HepG2 (cell line): ENCODE measurements around the gene FITM1. TPM values are rescaled to one million over a fixed set of nuclear protein-coding genes. Genes with fewer than 3 reads are reported as not detected.

Experiments used
- ATF7 ChIP-seq, 2 experiments: fragments of 450-650 bp in 1 of 2; sonication (generic) in 1 of 2; formaldehyde crosslinking in 1 of 2; IDR thresholded peaks; 2 replicates each; pipeline versions ENCODE4 v1.4.0 to v1.6.1; 2016 to 2020; ENCODE audit warnings: antibody characterized with exemption in 1 of 2, mild to moderate bottlenecking in 1 of 2, missing genetic modification reagents in 1 of 2
- CBFB ChIP-seq: sonication (generic); formaldehyde crosslinking; IDR thresholded peaks from 2 replicates; pipeline ENCODE4 v1.4.0; 2020; ENCODE audit warnings: missing genetic modification reagents
- CEBPB ChIP-seq: IDR thresholded peaks from 2 replicates; pipeline ENCODE4 v1.6.1; 2011; ENCODE audit warnings: low read depth, low read length, improper control_type of control experiment, borderline replicate concordance
- CHD4 ChIP-seq: fragments of 200-600 bp; sonication (generic); IDR thresholded peaks from 2 replicates; pipeline ENCODE4 v1.7.0; 2017; ENCODE audit warnings: mild to moderate bottlenecking, low read length, borderline replicate concordance
- FOXC1 ChIP-seq: sonication (generic); formaldehyde crosslinking; IDR thresholded peaks from 2 replicates; pipeline ENCODE4 v1.8.0; 2022; ENCODE audit warnings: mild to moderate bottlenecking, missing genetic modification reagents, borderline replicate concordance
- HNRNPLL ChIP-seq: fragments of 200-400 bp; formaldehyde crosslinking; IDR thresholded peaks from 2 replicates; pipeline ENCODE4 v1.6.1; 2017; ENCODE audit warnings: mild to moderate bottlenecking, low read depth, low read length; ENCODE audit not compliant: poor library complexity, severe bottlenecking
- IKZF5 ChIP-seq: IDR thresholded peaks from 2 replicates; pipeline ENCODE4 v1.6.1; 2018; ENCODE audit warnings: missing genetic modification reagents, mild to moderate bottlenecking, missing compliant biosample characterization
- KAT2B ChIP-seq: fragments of 150-350 bp; IDR thresholded peaks from 2 replicates; pipeline ENCODE4 v1.6.1; 2014; ENCODE audit warnings: low read depth, low read length, borderline replicate concordance
- KDM6A ChIP-seq: IDR thresholded peaks from 2 replicates; pipeline ENCODE4 v1.6.1; 2016; ENCODE audit warnings: low read depth
- KLF15 ChIP-seq: sonication (generic); formaldehyde crosslinking; IDR thresholded peaks from 2 replicates; pipeline ENCODE4 v1.8.1; 2023; ENCODE audit warnings: borderline replicate concordance, mild to moderate bottlenecking, inconsistent platforms, missing genetic modification reagents, mixed read lengths
- MTA1 ChIP-seq: sonication (generic); formaldehyde crosslinking; IDR thresholded peaks from 2 replicates; pipeline ENCODE4 v1.4.0; 2020; ENCODE audit warnings: missing genetic modification reagents, mild to moderate bottlenecking, borderline replicate concordance
- MYC ChIP-seq: sonication (generic); formaldehyde crosslinking; IDR thresholded peaks from 2 replicates; pipeline ENCODE4 v1.9.0; 2021; ENCODE audit warnings: missing genetic modification reagents, borderline replicate concordance
- PHB2 ChIP-seq: fragments of 450-650 bp; IDR thresholded peaks from 2 replicates; pipeline ENCODE4 v1.6.1; 2018; ENCODE audit not compliant: partially characterized antibody
- POLR2A ChIP-seq, 2 experiments: IDR thresholded peaks; 2 replicates each; pipeline ENCODE4 v1.6.1; 2011; ENCODE audit warnings: low read depth in 2 of 2, low read length in 2 of 2, mild to moderate bottlenecking in 1 of 2, moderate library complexity in 1 of 2; ENCODE audit not compliant: insufficient read depth in 1 of 2
- SIX4 ChIP-seq: sonication (generic); formaldehyde crosslinking; IDR thresholded peaks from 2 replicates; pipeline ENCODE4 v1.4.0; 2020; ENCODE audit warnings: missing genetic modification reagents
- TARDBP ChIP-seq: sonication (generic); formaldehyde crosslinking; IDR thresholded peaks from 2 replicates; pipeline ENCODE4 v1.8.0; 2022; ENCODE audit warnings: mild to moderate bottlenecking, missing genetic modification reagents
- TFDP1 ChIP-seq: IDR thresholded peaks from 2 replicates; pipeline ENCODE4 v1.6.1; 2016; ENCODE audit warnings: missing compliant biosample characterization, missing genetic modification reagents, borderline replicate concordance
- ZGPAT ChIP-seq: IDR thresholded peaks from 2 replicates; pipeline ENCODE4 v1.6.1; 2016; ENCODE audit warnings: mild to moderate bottlenecking
- ZMAT5 ChIP-seq: sonication (generic); formaldehyde crosslinking; IDR thresholded peaks from 2 replicates; pipeline ENCODE4 v1.5.0; 2020; ENCODE audit warnings: mild to moderate bottlenecking, low read depth, missing genetic modification reagents, borderline replicate concordance
- ZNF3 ChIP-seq: IDR thresholded peaks from 2 replicates; pipeline ENCODE4 v1.7.0; 2017; ENCODE audit warnings: inconsistent platforms
- ZNF451 ChIP-seq: sonication (generic); formaldehyde crosslinking; IDR thresholded peaks from 2 replicates; pipeline ENCODE4 v1.5.0; 2020; ENCODE audit warnings: mild to moderate bottlenecking, missing genetic modification reagents
- ZNF577 ChIP-seq: sonication (generic); formaldehyde crosslinking; IDR thresholded peaks from 2 replicates; pipeline ENCODE4 v1.4.0; 2020; ENCODE audit warnings: mild to moderate bottlenecking, low read depth, missing genetic modification reagents, borderline replicate concordance
- ZNF749 ChIP-seq: sonication (generic); formaldehyde crosslinking; IDR thresholded peaks from 2 replicates; pipeline ENCODE4 v1.8.0; 2022; ENCODE audit warnings: mild to moderate bottlenecking, missing genetic modification reagents, moderate library complexity, borderline replicate concordance
- ZNF816 ChIP-seq: sonication (generic); formaldehyde crosslinking; IDR thresholded peaks from 2 replicates; pipeline ENCODE4 v1.8.0; 2022; ENCODE audit warnings: missing genetic modification reagents, mild to moderate bottlenecking, borderline replicate concordance
- ZSCAN9 ChIP-seq: IDR thresholded peaks from 2 replicates; pipeline ENCODE4 v1.6.1; 2016; ENCODE audit warnings: borderline replicate concordance
- polyA plus RNA-seq, 8 experiments: library from polyadenylated mRNA; depleted of rRNA in 3 of 8; stranded (reverse) in 7 of 8; unstranded in 1 of 8; fragments of >200 nt; fragmentation: Illumina TruSeq in 4 of 8; extraction: Trizol in 4 of 8; gene quantifications; 2 replicates each; pipeline versions ENCODE4 v1.2.1 to v1.2.3, GENCODE V29; 2011 to 2016; ENCODE audit warnings: low read depth in 4 of 8, missing spikeins in 1 of 8, mixed read lengths in 1 of 8; ENCODE audit not compliant: insufficient read depth in 1 of 8
- total RNA-seq, 5 experiments: library from RNA; depleted of rRNA; stranded (reverse); fragments of >200 nt; fragmentation: Illumina TruSeq; extraction: Trizol; gene quantifications; 2 replicates each; pipeline ENCODE4 v1.2.3, GENCODE V29; 2016; ENCODE audit warnings: low read depth in 1 of 5
- TF ChIP-seq, protein P1 (sequence below): sonication (generic); formaldehyde crosslinking; IDR thresholded peaks from 2 replicates; pipeline ENCODE4 v1.5.0; 2020; ENCODE audit warnings: missing genetic modification reagents

FITM1 gene
- total and polyA plus RNA-seq, 2 of the 13 experiments (the other 11 are each of a cell fraction or from before 2014, with no cell fraction given): 2.7 to 5.8 TPM

DNA sequence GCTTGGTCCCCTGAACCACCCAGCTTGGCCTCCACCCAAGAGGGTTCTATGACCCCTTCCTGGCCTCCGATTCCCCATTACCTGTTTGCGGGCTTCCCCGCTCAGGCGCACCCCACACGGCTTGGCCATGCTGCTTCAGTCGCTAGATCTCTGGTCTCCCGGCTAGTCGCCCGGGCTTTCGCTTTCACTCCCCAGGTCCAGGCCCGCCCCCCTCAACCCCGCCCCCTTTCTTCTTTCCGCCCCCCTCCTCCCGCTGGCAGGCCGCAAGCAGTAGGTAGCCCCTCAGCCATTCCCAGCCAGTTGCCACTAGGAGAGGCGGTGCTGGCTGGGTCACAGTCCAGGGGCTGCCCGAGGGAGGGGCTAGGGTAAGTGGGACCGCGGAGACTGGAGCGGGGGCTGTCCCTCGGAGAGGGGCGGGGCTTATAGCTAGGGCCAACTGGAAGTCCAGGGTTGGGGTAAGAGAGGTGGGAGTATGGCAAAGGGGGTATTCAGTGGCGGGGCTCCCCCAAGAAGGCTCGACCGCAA, 16.1 kb downstream of the FITM1 start, which contains the start of gene PSME2 (continued):
- TF ChIP-seq PHB2: no peak
- TF ChIP-seq MTA1: peak; percentile 86; the same call in 1 of the 2 replicates
- peak; percentile 47; the same call in 1 of the 2 replicates for TF ChIP-seq TFDP1 (CRISPR knock-in tag)
- TF ChIP-seq ZSCAN9 (CRISPR knock-in tag): peak; percentile 50; the same call in 1 of the 2 replicates
- TF ChIP-seq ATF7 (IDR thresholded peaks at IDR 0.05): no peak
- TF ChIP-seq ATF7 (CRISPR knock-in tag; IDR thresholded peaks at IDR 0.05): no peak
- TF ChIP-seq CEBPB: no peak
- TF ChIP-seq ZNF577: no peak
- peak; percentile 59; the same call in 1 of the 2 replicates for TF ChIP-seq MYC
- peak; percentile 64; the same call in 1 of the 2 replicates for TF ChIP-seq KDM6A (CRISPR knock-in tag)
- peak; percentile 89; the same call in 1 of the 2 replicates for TF ChIP-seq ZGPAT
- TF ChIP-seq FOXC1 (CRISPR knock-in tag): no peak
- peak; percentile 13; the same call in 1 of the 2 replicates for TF ChIP-seq SIX4 (CRISPR knock-in tag)
- TF ChIP-seq POLR2A (IDR thresholded peaks at IDR 0.05; ENCODE audit: insufficient read depth in 1 of 2, low read depth in 2 of 2, low read length in 2 of 2): peak in 1 of 2 experiments; percentile 76; a peak in 2 of 4 replicates
- TF ChIP-seq ZNF451 (CRISPR knock-in tag): peak; percentile 78; the same call in 1 of the 2 replicates
- peak; percentile 63; the same call in 1 of the 2 replicates for TF ChIP-seq IKZF5 (CRISPR knock-in tag)
- TF ChIP-seq KLF15 (CRISPR knock-in tag): 0 out of 2 replicates have a peak, but pooled peaks have one; percentile 93
- peak; percentile 2; the same call in 1 of the 2 replicates for TF ChIP-seq ZNF3 (CRISPR knock-in tag)
- TF ChIP-seq ZNF749 (CRISPR knock-in tag): peak; percentile 98; the same call in 1 of the 2 replicates
- TF ChIP-seq HNRNPLL: peak; percentile 87
- TF ChIP-seq TARDBP (CRISPR knock-in tag): peak; percentile 86; the same call in 1 of the 2 replicates
- no peak for TF ChIP-seq KAT2B
- TF ChIP-seq, protein P1, sequence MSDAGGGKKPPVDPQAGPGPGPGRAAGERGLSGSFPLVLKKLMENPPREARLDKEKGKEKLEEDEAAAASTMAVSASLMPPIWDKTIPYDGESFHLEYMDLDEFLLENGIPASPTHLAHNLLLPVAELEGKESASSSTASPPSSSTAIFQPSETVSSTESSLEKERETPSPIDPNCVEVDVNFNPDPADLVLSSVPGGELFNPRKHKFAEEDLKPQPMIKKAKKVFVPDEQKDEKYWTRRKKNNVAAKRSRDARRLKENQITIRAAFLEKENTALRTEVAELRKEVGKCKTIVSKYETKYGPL (CRISPR knock-in tag): no peak
- no peak for TF ChIP-seq ZNF816 (CRISPR knock-in tag)
- no peak for TF ChIP-seq ZMAT5 (CRISPR knock-in tag)
- TF ChIP-seq CHD4: peak; percentile 63; the same call in 1 of the 2 replicates
- peak; percentile 52 for TF ChIP-seq CBFB (CRISPR knock-in tag)
